NCI-H510A (cell line): Measurements from ENCODE around the gene RAC2.
"Not testable (repeated sequence)": the region's sequence is repeated elsewhere in the genome, so short reads cannot be mapped to it uniquely, and the experiment has no call there.

Experiments used
- DNase-seq: peaks from one replicate; lab custom pipeline; 2025; lab: John Stamatoyannopoulos, UW

The RAC2 gene

DNA sequence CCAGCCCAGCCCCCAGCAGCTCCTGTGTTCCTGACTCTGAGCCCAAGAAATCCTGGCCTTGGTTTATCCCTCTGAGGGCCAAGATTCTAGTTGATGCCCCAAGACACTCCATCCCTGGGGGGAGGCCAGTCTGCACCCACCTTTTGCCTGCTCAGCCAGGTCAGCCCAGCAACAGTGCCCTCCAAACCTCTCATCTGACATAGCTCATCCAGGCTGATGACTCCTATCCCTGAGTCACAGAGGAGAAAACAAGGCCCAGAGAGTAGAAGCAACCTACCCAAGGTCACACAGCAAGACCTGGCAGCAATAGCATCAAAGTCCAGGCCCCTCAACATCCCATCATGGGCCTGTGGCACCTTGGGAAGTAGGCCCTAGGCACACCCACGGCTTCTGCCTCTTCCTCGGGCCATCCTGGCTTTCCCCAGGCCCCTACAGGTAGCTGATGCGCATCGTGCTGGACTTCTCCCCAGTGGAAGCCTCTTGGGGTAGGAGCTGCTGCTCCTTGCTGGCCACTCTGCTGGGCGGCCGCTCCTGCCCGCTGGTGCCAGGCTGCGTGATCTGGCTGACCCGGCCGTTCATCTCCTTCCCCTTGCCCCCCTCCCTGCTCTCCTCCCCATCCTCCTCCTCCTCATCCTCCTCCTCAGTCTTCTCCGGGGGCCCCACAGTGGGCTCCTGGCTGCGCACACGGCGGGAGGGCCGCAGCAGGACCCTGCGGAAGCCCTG is 37.8 kb downstream of the RAC2 start:
- no peak for DNase-seq

DNA sequence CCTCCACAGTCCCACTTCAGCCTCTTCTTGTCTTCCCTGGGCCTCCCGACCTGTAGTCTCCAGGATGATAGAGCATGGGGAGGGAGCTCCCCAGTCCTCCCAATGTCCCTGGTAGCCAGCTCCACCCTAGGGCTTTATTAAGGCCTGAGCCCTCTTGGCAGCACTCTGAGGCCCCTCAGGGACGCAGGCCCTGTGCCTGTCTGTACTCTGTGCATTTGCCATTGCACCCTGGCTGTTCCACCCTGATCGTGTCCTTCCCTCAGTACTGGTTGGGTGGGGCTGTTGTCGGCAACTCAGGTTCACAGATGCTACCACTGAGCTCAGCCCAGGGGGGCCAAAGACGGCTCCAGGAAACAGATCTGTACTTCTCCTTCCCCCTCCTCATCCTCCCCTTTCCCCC is 39.0 kb downstream of the RAC2 start:
- DNase-seq = no peak

DNA sequence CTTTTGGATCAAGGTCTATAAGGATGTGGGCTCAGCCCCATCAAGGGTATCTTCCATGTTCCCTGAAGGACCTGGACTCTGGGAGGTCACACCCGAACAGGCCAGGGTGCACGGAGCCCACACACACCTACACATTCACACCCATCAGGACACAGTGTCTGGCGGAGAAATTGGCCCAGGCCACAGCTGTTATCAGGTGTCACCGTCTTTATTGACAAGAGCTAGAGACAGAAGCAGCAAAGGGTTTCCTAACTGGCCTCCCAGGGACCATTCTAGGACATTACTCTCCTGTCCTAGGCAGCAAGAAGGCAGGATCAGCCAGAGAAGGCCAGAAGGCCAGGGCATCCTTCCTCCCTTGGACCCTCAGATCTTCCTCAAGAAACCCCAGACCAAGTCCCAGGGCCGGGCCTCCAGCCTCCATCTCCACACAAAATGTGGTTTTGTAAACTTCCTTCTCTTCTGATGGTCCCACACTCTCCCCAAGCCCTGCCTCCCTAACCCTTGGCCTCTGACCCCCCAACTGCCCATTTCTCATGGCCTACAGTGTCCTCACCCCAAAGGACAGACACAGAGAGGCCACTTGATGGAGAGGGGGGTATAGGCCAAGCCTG is 39.9 kb downstream of the RAC2 start:
- DNase-seq = no peak

DNA sequence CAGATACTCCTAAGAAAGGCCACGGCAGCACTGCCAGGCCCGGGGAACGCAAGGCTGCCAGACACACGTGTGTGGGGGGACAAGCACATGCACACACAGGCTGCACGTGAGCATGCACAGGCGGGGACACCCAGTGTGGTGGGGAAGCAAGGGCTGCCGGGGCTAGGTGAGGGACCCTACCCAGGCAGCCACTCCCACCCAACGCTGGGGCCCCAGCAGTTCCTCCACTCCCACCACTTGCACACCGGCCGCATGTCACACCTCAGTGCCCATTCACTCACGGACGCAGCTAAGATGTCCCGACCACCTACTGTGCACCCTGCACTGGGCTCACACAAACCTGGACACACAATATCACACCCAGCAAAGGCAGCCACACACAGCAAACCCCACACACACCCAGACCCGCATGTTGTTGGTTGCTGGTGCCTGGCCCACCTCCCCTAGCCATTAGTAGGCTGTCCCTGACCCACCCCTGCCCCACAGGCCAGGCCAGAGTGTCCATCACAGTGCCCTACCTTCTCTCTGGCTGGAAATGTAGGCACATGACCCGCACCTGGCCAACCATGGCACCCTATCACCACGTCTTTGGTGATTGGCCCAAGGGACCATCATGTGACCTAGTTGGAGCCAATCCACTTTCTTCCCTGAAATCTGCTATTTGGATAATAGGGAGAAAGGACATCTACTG is 40.6 kb downstream of the RAC2 start:
- no peak for DNase-seq

DNA sequence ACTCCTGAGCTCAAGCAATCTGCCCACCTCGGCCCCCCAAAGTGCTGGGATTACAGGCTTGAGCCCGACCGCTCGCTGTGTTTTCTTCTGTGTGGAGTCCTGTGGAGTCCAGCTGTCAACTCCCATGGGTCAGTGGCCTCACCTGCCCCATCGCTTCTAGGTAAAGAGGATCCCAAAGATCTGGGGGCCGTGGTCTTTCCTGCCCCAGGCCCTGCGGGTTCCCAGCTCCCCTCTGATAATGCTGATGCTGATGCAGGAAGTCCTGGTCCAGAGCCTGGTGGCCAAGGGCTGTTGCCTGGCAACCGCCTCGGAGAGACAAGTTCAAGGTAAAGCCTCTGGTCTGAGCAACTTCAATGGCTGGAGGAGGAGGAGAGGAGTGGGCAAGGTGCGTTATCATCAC is 41.4 kb downstream of the RAC2 start:
- DNase-seq = no peak

DNA sequence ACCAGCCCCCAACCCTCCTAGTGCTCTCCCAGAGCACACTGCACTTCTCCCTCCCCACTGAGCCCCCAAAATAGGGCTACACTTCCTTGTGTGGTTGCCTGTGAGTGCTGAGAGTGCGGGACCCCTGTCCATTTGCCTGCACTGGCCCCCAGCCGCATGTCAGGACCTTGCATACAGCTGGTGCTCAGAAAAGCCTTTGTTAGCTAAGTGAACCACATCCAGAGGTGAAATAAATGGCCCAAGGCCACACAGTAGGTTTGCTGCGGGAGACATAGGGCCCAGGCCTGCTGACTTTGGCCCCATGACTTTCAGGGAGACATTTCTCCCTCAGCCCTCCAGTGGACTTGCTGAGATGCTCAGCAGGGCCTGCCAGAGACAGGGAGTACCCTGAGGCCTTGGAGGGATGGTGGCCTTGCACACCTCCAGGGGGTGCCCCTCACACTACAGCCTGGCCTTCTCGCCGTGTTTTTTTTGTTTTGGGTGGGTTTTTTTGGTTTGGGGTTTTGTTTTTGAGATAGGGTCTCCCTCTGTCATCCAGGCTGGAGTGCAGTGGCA is 42.0 kb downstream of the RAC2 start:
- no peak for DNase-seq

DNA sequence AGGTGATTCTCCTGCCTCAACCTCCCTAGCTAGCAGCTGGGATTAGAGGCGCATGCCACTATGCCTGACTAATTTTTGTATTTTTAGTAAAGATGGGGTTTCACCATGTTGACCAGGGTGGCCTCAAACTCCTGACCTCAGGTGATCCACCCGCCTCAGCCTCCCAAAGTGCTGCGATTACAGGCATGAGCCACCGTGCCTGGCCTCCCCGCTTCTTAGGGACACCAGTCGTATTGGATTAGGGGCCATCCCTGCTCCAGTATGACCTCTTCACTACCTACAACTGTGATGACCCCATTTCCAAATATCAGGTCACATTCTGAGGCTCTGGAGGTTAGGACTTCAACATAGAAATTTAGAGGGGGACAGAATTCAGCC is 42.6 kb downstream of the RAC2 start:
- DNase-seq = not testable (repeated sequence)

DNA sequence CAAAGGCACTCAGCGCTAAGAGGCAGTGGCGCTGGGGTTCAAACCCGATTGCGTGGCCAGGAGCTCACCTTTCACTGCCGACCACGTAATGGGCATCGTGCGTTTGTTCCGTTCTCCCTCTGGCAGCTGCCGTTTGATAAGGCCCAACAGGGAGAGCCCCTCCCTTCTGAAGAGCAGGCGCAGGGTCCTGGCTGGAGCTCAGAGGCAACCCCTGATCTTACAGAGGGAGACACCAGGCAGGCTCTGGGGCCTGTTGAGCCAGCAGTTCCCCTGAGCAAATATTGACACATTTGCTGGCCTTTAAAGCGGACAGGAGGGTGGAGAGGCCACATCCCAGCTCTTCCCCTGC is 44.3 kb downstream of the RAC2 start:
- no peak for DNase-seq

DNA sequence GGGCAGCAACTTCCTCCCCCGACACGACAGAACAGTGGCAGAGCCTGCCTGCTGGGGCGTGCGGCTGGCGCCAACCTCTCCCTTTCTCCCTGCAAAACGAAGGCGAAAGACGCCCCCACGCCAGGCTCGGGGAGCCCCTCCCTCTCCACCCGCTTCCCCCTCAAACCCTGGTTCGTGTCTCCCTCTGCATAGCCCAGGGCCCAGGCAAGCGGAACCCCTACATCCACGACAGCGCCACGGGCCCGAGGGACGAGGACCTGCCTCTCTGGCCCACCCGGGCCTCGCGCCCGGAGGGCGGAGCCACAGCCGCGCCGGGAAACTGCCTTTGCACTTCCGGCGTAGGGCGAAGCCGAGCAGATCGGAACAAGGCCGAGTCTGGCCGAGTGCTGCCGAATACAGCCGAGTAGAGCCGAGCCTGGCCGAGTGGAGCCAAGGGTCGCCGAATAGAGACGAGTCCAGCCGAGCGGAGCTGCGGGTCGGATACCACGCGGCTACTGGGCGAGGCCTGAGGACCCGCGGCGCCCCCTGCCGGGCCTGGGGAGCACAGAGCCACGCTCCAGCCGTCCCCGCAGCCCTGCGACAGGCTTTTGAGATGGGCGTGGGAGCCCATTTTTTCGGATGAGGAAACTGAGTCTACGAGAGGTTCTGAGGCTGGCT is 44.8 kb downstream of the RAC2 start:
- DNase-seq = peak; percentile 60

DNA sequence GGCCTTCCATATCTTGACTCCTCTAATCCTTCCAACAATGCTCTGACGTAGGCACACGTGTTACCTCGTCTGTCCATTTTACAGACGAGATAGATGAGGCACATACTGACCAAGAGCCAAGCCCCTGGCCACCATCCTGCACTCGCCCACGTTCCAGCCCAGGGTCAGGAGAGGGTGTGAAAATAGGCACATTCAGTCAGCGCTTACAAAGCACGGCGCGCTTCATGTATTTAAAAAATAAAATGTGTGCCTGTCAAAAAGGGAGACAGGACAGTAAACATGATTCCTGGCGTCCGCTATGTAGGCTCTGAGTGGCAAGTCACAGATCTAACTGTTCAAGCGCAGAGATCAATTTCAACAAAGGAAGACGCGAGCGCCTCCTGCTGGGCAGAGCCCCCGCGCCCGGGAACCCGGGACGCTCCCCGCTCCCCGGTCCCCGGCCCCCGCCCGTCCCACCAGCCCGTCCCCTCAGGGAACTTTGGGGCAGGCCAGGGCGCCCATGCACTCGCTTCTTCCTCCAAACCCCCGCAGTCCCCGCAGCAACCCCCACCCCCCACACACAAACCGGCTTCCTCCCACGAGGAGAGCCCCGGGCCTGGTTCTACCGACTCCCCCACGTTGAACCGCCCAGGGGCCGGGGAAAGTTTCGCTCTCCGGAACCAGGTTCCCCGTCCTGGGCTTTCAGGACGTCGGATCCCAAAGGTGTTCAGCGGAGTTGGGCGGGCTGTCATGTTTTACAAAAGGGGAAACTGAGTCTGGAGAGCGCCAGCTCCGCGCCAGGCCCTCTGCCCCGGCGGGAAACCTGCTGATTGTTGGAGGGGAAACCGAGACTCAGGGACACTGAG is 45.6 kb downstream of the RAC2 start:
- no peak for DNase-seq

DNA sequence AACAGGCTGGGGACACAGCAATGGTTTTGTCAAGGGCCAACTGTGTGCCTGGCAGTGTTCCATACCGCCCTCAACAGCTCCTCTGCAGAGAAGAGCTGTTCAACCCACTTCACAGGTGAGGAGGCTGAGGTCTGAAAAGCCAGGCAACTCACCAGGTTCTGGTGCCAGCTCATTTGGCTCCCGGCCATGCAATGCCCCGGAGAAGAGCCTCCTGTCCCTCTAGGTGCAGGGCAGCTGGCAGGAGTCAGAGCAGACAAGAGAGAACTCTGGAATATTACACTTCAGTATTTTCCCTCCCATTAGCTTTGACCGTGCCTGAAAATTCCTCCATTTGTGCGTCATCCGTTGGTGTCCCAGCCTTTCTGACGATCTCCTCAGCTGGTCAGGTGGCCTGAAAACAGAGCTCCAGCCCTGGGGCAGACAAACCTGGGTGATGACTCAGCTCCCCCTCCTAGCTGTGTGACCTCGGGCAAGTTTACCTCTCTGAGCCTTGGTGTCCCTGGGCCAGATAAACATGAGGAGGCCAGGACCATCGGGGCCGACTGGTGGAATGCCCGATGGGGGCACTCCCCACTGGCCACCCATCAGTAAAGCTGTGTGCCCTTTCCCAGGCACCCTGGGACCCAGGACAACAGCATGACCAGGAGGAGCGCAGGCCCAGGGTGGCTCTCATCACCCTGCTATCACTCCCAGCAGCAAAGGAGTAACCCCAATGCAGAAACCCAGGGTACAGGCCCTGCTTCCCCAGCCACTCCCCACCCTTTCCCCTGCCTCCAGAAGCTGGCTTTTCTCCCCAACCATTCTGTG is 46.4 kb downstream of the RAC2 start:
- no peak for DNase-seq

DNA sequence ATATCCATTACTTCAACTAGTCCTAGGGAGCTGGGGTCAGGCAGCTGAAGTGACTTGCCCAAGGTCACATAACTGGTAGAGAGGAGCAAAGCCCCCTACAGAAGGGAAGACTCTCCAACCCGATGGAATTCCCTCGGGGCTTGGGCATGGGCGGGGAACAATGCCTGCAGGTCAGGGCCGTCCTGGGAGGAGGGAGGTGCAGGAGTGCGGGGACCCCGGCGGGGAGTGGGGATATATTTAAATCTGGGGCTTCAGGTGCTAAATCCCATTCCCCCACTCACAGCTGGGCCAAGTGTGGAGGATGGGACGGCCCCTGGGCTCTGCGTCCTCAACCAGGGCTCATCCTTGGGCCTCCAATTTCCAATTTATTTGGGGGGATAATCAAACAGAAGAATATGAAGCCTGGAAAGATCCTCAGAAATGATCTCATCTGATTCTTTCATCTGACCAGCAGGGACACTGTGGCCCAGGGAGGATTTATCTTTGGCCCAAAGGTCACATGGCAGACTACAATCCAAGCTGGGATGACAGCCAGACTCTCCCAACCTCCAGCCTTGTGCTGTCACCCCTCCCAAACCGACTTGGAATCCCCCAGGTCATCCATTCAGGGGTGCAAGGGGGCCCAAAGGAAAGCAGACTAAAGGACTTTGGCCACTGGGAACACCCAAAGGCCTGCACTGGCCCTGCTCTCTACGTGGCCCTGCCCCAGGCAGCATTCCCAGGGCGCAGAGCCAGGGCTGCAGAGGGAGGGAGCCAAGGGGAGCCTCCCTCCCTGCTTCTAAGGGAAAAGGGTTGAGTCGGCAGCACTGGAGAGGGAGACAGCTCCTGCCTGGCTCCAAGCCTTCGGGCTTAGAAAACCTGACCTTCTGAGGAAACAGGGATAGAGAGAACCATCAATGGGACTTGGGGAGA is 47.3 kb downstream of the RAC2 start:
- no peak for DNase-seq

DNA sequence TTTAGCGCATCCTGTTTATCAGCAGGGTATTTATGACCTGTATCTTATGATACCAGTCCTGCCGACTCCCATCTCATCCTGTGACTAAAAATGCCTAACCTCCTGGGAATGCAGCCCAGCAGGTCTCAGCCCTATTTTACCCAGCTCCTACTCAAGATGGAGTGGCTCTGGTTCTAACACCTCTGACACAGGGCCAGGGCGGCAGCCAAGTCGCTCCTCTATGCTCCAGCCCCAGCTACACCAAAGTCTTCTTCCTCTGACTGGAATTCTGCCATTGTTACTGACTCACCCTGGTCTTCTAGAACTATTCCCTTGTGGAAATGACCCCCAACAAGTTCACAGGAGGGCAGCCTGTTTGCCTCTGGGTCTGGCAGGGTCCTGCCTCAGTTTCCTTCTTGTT is 48.1 kb downstream of the RAC2 start:
- no peak for DNase-seq

DNA sequence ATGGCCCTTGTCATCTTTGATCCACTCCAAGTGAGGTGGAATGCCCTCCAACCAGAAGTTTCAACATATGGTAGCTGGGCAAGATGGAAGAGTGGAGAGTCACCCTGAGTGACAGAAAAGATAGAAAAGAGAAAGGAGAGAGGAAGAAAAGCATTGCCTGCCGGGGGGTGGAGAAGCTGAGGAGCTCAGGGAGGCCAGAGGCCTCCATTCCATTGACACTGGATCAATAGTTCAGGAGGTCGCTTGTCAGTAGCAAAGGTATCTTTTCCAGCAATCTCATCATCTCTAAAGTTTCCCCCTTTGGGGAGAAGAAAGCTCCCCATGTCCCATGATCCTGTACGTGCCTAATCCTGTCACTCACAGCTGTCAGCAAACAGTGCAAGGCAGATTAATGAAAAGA is 49.3 kb downstream of the RAC2 start:
- DNase-seq = no peak

DNA sequence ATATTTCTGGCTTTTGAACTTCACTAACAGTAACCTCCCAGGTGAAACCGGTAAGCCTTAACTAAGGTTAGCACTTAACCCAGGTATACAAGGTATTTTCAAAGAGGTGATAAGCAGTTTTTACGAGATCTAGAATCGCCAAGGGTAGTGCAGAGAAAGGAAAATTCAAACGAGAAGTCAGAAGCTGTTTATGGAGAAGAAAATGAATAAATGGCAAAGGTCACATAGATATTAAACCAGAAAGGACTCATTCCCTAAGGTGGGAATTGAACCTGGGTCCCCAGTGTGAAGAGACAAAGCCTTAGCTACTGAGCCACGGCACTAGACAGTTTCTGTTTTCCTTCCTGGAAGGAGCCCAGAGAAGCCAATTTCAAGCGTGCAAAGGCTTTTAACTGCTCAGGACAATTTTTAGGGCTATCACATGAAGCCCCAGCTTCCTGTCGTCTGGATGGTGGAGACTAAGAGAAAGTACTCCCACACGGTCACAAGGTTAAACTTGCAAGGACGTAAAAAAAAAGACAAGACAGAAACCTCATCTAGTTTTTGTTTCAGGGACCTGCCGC is 50.4 kb downstream of the RAC2 start:
- no peak for DNase-seq

DNA sequence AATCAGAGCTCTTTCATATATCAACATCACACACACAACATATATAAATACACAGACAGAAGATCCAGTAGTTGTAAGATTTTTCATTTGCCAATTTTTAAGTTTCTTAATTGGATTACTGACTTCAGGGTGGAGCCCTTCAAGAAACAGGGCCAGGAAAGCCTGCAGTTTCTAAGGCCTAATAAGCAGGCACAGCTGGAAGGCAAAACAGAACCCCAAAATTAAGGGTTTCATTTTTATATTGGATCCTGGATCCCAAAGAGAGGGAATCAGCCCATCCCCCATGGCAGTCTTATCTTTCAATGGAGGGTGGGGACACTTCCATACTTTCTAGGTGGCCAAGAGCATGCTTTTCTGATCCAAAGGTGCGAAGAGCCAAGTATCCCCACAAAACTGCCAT is 51.3 kb downstream of the RAC2 start:
- no peak for DNase-seq

DNA sequence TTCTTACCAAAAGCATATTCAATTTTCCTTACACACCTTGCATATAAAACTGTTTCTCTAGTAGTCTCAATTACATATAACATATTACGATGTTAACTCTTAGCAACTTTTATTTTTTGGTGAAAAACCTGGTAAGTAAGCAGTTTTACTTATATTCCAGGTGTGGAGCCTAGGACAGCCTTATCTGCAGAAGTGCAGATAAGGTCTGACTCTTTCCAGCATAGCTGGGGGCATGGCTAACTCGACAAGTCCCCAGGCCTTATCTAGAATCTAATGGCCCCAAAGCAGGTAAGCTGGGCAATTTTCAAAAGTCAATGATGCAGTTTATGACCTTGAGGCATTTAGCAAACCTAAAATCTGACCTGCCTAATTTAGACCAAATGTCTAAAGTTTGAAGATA is 51.9 kb downstream of the RAC2 start:
- no peak for DNase-seq

DNA sequence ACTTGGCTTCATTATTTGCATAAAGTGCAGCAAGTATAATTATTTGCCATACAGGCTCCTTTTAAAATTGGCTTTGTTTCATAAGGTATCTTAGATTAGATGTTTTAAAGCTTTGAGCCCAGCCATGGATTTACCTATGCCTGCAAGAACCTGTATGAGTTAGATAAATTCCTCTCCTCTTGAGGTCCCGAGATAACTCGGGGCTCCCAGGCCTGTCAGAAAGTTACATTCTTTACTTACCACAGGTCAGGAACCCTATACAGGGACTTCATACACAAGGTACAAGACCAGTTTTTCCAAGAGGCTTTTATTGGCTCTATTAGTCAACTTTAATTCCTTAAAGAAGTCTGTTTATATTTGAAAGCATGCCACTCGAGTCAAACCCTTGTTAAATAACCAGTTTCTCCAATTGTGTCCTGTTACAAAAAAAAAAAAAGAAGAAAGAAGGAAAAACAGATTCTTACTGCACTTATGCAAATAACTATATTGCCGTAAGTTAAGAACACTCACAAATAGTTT is 53.7 kb downstream of the RAC2 start:
- DNase-seq = no peak

DNA sequence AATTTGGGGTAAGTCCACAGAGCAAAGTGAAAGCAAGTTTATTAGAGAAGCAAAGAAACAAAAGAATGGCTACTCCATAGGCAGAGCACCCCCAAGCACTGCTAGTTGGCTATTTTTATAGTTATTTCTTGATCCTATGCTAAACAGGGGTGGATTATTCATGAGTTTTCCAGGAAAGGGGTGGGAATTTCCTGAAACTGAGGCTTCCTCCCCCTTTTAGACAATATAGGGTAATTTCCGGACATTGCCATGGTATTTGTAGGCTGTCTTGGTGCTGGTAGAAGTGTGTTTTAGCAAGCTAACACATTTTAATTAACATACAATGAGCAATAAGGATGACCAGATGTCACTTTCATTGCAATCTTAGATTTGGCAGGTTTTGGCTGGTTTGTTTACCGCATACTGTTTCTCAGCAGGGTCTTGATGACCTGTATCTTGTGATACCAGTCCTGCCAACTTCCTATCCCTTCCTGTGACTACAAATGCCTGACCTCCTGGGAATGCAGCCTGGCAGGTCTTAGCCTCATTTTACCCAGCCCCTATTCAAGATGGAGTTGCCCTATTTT is 55.1 kb downstream of the RAC2 start:
- no peak for DNase-seq
